Measurements from ENCODE around the gene MZF1. TPM values are rescaled to one million over a fixed set of nuclear protein-coding genes. Genes with fewer than 3 reads are reported as not detected.

Gene MZF1
- polyA plus RNA-seq, 3 donors, result 1.6 to 55.6 (median 1.7) TPM

- Histone ChIP-seq H3K4me1 (ENCODE audit: control insufficient read depth in 1 of 2, insufficient read depth in 2 of 2, low read length in 2 of 2) (peaks cover 38 to 41% of the 10 kb centered on the region in 2 donors), H3K9me3 (replicated peaks in 1 of 2; ENCODE audit: control insufficient read depth in 1 of 2, insufficient read depth in 1 of 2, low read length in 2 of 2) (no peaks in the 10 kb centered on the region), H2AFZ (ENCODE audit: insufficient read depth, low read depth, low read length, poor library complexity, severe bottlenecking) (peak overlapping the region; percentile 96), H3K79me2 (ENCODE audit: insufficient read depth, low read length) (peaks cover 44% of the 10 kb centered on the region), H4K20me1 (ENCODE audit: insufficient read depth, low read length) (peaks cover 40% of the 10 kb centered on the region), H3K4me2 (replicated peaks; ENCODE audit: extremely low read depth, low read length, poor library complexity, severe bottlenecking) (peak overlapping the region; percentile 96), H3K9ac (ENCODE audit: insufficient read depth, low read length, poor library complexity, severe bottlenecking) (peak overlapping the region; percentile 94), H3K4me3 (replicated peaks in 1 of 3; ENCODE audit: low read depth in 2 of 3, low read length in 3 of 3) (peak overlapping the region; percentile 57 to 90 (median 86)), H3K36me3 (replicated peaks in 1 of 2; ENCODE audit: control insufficient read depth in 1 of 2, insufficient read depth in 2 of 2, low read length in 2 of 2) (peaks cover 17 to 20% of the 10 kb centered on the region in 2 donors), H3K27ac (ENCODE audit: low read depth in 1 of 2, low read length in 2 of 2) (peak overlapping the region; percentile 90 to 93), H3K27me3 (ENCODE audit: control insufficient read depth in 2 of 2, insufficient read depth in 2 of 2, low read length in 2 of 2) (no peaks in the 10 kb centered on the region)
- no peak for TF ChIP-seq CTCF (IDR thresholded peaks at IDR 0.05)
- intact Hi-C loops (cut with micrococcal nuclease), result loop anchor here in 1 of 2 donors (2.0 kb wide), 2 partner anchors 18 to 54 kb away; partner anchors contain the start of gene MZF1
- H3K36me3 Mint-ChIP-seq, result peaks cover 19 to 26% of the 10 kb centered on the region in 2 donors
- H3K27me3 Mint-ChIP-seq (ENCODE audit: low read depth in 3 of 3), result peaks cover 0 to 1% (median 0%) of the 10 kb centered on the region in 3 donors
- WGBS (ENCODE audit: insufficient coverage), result 6% methylated on average over 16 of the region's 22 CpGs
- peaks cover 0 to 3% (median 0%) of the 10 kb centered on the region in 7 donors for H3K9me3 Mint-ChIP-seq
- DNase-seq, result peak; percentile 22 to 52 (median 31)
- H3K4me3 Mint-ChIP-seq, result peak overlapping the region; percentile 92 to 93
- H3K4me1 Mint-ChIP-seq, result peaks cover 44% of the 10 kb centered on the region
- peak overlapping the region; percentile 95 to 99 (median 98) for H3K27ac Mint-ChIP-seq
Observed at GRCh38 chr19:58518256-58519086, 54.7 kb downstream of the MZF1 start.

- intact Hi-C loops (cut with micrococcal nuclease), result no loop called here
- peaks cover 19 to 26% of the 10 kb centered on the region in 2 donors for H3K36me3 Mint-ChIP-seq
- Histone ChIP-seq H3K36me3 (replicated peaks in 1 of 2; ENCODE audit: control insufficient read depth in 1 of 2, insufficient read depth in 2 of 2, low read length in 2 of 2) (peaks cover 17 to 20% of the 10 kb centered on the region in 2 donors), H3K4me1 (ENCODE audit: control insufficient read depth in 1 of 2, insufficient read depth in 2 of 2, low read length in 2 of 2) (peaks cover 38 to 42% of the 10 kb centered on the region in 2 donors), H3K27me3 (ENCODE audit: control insufficient read depth in 2 of 2, insufficient read depth in 2 of 2, low read length in 2 of 2) (no peaks in the 10 kb centered on the region), H3K27ac (ENCODE audit: low read depth in 1 of 2, low read length in 2 of 2) (no peak overlapping the region), H3K4me2 (replicated peaks; ENCODE audit: extremely low read depth, low read length, poor library complexity, severe bottlenecking) (no peak overlapping the region), H4K20me1 (ENCODE audit: insufficient read depth, low read length) (peaks cover 40% of the 10 kb centered on the region), H3K9ac (ENCODE audit: insufficient read depth, low read length, poor library complexity, severe bottlenecking) (no peak overlapping the region), H3K4me3 (replicated peaks in 1 of 3; ENCODE audit: low read depth in 2 of 3, low read length in 3 of 3) (no peak overlapping the region), H2AFZ (ENCODE audit: insufficient read depth, low read depth, low read length, poor library complexity, severe bottlenecking) (no peak overlapping the region), H3K79me2 (ENCODE audit: insufficient read depth, low read length) (peaks cover 44% of the 10 kb centered on the region), H3K9me3 (replicated peaks in 1 of 2; ENCODE audit: control insufficient read depth in 1 of 2, insufficient read depth in 1 of 2, low read length in 2 of 2) (no peaks in the 10 kb centered on the region)
- no peak overlapping the region for H3K4me3 Mint-ChIP-seq
- peaks cover 0 to 3% (median 0%) of the 10 kb centered on the region in 7 donors for H3K9me3 Mint-ChIP-seq
- DNase-seq, result no peak
- H3K27me3 Mint-ChIP-seq (ENCODE audit: low read depth in 3 of 3), result peaks cover 0 to 3% (median 0%) of the 10 kb centered on the region in 3 donors
- H3K27ac Mint-ChIP-seq, result peak overlapping the region in 1 of 7 donors; percentile 30
- no peak for TF ChIP-seq CTCF (IDR thresholded peaks at IDR 0.05)
- H3K4me1 Mint-ChIP-seq, result peaks cover 44% of the 10 kb centered on the region
- WGBS (ENCODE audit: insufficient coverage), result 97% methylated on average over 61 of the region's 65 CpGs
Observed at GRCh38 chr19:58516964-58517833, 55.9 kb downstream of the MZF1 start.
